Epithelial cell of esophagus (primary cell): Measurements from ENCODE around the gene PLGRKT.
"Not testable (repeated sequence)": the region's sequence is repeated elsewhere in the genome, so short reads cannot be mapped to it uniquely, and the experiment has no call there.

Source experiments
- DNase-seq: peaks from one replicate; pipeline ENCODE4 v3.0.0; 2010; ENCODE audit warnings: low read depth
- H3K4me3 ChIP-seq: 2 replicates; pipeline ENCODE4 v1.5.1; 2011; ENCODE audit warnings: mild to moderate bottlenecking, low read length, control low read depth
- TF ChIP-seq, protein P1 (sequence below): IDR thresholded peaks from 2 replicates; pipeline ENCODE4 v1.5.1; 2011; ENCODE audit warnings: low read depth, mild to moderate bottlenecking, low read length, control low read depth, inconsistent platforms; ENCODE audit not compliant: insufficient read depth; ENCODE audit errors: missing control alignments

Gene PLGRKT

DNA sequence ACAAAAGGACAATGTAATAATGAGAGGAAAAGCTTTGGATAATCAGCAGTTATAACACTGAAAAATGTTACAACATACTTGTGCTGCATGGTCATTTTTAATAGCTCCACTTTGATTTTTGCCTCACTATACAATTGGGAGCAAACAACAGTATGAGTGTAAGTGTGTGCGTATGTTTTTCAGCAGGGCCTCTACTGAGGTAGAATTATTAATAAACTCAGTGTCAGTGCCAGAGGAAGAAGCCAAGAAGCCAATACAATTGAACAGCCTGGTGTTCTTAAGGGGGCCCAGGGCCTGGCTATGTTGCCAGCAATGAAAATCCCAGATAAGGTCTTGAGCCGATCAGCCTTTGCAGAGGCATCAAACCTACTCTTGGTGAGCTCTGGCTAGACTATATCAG, 81.9 kb downstream of the PLGRKT start:
- TF ChIP-seq, protein P1, sequence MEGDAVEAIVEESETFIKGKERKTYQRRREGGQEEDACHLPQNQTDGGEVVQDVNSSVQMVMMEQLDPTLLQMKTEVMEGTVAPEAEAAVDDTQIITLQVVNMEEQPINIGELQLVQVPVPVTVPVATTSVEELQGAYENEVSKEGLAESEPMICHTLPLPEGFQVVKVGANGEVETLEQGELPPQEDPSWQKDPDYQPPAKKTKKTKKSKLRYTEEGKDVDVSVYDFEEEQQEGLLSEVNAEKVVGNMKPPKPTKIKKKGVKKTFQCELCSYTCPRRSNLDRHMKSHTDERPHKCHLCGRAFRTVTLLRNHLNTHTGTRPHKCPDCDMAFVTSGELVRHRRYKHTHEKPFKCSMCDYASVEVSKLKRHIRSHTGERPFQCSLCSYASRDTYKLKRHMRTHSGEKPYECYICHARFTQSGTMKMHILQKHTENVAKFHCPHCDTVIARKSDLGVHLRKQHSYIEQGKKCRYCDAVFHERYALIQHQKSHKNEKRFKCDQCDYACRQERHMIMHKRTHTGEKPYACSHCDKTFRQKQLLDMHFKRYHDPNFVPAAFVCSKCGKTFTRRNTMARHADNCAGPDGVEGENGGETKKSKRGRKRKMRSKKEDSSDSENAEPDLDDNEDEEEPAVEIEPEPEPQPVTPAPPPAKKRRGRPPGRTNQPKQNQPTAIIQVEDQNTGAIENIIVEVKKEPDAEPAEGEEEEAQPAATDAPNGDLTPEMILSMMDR: no peak
- DNase-seq: no peak
- no peak overlapping the region for H3K4me3 ChIP-seq

DNA sequence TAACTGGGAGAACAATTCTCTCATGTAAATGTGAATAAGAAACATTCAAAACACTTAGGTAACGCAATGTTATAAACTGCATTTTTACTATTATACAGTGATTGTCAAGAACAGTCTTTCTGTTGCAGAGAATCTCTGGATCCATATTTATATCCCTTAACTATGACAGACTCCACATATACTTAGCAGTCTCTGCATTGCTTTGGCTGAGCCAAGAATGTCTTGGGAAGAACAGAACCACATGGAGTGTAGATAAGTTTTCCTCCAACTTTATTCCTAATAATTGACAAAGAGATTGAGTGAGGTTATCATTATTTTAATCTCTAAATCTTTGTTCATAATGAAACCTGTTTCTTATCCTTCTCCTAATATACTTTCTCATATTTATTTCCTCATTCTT, 82.5 kb downstream of the PLGRKT start:
- DNase-seq: no peak
- TF ChIP-seq, protein P1: no peak
- H3K4me3 ChIP-seq: no peak overlapping the region

DNA sequence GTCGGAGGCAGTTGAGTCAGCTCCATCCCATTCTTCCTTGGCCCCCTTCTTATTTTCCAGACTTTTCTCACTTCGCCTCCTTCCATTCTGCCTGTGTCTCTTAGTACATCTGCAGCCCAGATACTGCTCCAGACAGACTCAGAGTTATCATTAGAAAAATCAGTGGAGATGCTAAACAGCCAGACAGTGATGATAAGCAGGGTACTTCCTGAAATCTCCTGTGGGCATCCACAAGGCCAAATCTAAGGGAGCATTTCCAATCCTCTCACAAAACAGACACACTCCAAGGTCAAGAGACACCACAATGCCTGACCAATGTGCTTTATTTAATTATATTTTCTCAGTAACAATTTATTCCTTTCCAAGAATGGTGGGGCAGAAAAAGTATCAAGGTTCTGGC, 83.5 kb downstream of the PLGRKT start:
- TF ChIP-seq, protein P1: no peak
- no peak for DNase-seq
- H3K4me3 ChIP-seq: no peak overlapping the region

DNA sequence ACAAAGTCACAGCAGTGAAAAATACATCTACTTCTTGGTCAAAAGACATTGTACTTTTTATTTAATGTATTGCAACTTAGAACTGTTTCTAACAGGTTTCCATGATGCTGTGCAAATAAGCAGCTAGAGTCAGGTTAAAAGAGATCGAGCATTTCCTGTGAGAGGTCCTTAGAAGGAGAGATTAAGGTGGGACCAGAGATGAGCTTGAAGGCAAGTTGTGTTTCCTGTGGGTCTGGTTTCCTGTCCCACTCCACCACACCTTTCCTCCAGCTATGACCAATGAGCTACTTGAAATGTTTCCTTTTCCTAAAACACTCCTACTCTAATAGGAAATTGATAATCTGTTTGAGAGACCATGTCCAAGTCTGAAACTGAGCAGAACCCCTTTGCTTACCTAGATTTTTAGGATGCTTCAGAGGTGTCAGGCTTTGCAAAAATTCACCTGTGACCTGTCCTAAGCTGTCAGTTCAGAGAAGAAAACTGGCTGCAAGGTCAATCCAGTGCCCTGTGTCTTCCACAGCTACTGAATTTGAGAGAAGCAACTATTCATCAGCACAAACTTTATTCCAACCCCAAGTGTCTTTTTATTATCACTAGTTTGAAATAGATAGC, 85.0 kb downstream of the PLGRKT start:
- TF ChIP-seq, protein P1: no peak
- DNase-seq: no peak
- H3K4me3 ChIP-seq: no peak overlapping the region

DNA sequence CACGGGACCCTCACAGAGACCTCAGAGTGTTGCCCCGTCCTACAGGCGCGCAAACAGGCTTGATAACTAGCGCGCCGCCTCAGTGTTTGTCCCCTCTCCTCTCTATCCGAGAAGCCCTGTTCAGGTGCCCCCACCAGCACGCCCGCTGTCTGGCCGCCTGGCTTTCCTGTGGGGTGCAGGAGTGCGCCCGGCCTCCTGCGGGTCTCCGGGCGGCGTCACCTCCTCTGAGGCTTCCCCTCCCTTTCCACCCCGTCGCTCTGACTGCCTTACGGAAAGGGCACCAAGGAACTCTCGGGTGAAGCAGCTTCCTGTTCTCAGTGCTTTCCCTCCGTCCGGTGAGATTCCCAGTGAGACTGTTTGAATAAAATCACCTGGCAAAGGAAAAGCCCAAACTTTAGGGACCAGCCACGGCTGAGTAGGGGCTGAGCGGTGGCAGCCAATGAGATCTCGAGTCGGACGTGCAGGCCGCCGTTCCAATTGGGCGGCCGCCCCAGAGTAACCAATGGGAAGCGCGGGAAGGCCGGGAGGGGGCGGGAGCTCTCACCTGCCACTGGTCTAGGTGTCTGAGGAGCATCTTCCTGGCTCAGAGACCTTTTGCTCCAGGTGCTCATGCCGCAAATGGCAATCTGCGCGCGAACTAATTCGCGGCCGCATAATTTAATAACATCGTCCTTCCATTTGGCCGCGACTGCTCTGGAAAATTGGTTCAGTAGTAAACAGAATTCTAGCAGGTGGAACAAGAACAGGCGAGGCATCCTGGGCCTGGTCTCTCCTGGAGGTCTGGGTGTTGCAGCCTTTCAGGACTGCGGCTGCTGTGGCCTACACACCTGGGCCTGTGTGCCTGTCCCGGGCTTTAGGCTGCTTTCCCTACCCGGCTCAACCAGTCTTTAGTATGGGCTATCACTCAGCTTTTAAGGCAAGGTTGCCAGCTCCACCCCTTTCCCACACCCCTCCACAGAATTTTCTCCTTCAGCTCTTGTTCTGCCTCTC, 98.4 kb downstream of the PLGRKT start, which contains the start of gene RLN1:
RLN1 (minus strand) TSS at position 885 of the 990 bp plus-strand sequence; CDS start at position 755, 130 bp downstream.
- not testable (repeated sequence) for DNase-seq, H3K4me3 ChIP-seq

DNA sequence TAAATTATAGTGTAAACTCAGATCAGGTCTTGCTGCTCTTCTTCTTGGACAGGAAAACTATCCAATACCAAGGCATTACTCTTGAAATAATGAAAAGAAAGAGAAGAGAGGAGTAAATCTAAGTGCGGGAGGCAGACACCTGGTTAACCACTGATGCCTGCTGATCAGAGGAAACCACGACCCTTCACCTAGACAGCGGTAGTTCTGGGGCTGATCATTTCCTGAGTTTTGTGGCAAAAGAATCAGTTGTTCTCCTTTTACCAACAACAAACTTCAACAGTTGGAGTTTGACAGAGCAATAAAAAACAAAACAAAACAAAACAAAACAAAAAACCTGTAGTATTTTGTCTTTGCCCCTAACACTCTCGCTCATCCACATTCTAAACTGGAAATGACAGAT, 101.0 kb downstream of the PLGRKT start:
- no peak overlapping the region for H3K4me3 ChIP-seq
- DNase-seq: no peak
- TF ChIP-seq, protein P1: no peak

DNA sequence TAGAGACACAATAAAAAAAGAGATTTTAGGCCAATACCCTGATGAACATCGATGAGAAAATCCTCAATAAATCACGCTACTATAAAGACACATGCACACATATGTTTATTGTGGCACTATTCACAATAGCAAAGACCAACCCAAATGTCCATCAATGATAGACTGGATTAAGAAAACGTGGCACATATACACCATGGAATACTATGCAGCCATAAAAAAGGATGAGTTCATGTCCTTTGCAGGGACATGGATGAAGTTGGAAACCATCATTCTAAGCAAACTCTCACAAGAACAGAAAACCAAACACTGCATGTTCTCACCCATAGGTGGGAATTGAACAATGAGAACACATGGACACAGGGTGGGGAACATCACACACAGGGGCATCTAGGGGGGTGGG, 106.4 kb downstream of the PLGRKT start:
- not testable (repeated sequence) for DNase-seq, H3K4me3 ChIP-seq

DNA sequence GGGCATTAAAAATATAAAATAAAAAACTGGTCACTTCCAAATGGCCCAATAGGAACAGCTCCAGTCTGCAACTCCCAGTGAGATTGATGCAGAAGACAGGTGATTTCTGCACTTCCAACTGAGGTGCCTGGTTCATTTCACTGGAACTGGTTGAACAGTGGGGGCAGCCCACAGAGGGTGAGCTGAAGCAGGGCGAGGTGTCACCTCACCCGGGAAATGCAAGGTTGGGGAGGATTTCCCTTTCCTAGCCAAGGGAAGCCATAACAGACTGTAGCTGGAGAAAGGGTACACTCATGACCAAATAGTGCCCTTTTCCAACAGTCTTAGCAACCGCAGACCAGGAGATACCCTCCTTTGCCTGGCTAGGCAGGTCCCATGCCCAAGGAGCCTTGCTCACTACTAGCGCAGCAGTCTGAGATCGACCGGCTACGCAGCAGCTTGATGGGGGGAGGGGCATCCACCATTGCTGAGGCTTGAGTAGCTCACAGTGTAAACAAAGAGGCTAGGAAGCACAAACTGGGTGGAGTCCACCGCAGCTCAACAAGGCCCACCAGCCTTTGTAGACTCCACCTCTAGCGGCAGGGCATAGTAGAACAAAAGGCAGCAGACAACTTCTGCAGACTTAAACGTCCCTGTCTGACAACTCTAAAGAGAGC, 110.7 kb downstream of the PLGRKT start:
- H3K4me3 ChIP-seq: no peak overlapping the region
- DNase-seq: peak; percentile 51
- TF ChIP-seq, protein P1: no peak
